OCI-LY3 (cell line): ENCODE data around the gene PATJ.
"Not testable (repeated sequence)": the region's sequence is repeated elsewhere in the genome, so short reads cannot be mapped to it uniquely, and the experiment has no call there.

ENCODE experiments used
- H2AFZ ChIP-seq: fragments of 200-600, 300-600 bp; shearing (Covaris generic); 2 replicates; pipeline ENCODE4 v1.6.0; 2014; ENCODE audit warnings: antibody characterized with exemption, low read depth, low read length
- H3K27ac ChIP-seq: fragments of 200-600, 300-600 bp; sonication (generic); 2 replicates; pipeline ENCODE4 v1.5.1; 2014; ENCODE audit warnings: mild to moderate bottlenecking, low read length, moderate library complexity, mixed read lengths
- H3K27me3 ChIP-seq: fragments of 200-600, 300-600 bp; sonication (generic); 2 replicates; pipeline ENCODE4 v1.6.1; 2014; ENCODE audit warnings: low read depth, low read length, mixed read lengths
- H3K36me3 ChIP-seq: fragments of 200-600, 300-600 bp; sonication (generic); replicated peaks from 2 replicates; pipeline ENCODE3; 2014; ENCODE audit warnings: low read depth, low read length, mixed read lengths
- H3K4me1 ChIP-seq: fragments of 300-600, 200-600 bp; sonication (generic); 2 replicates; pipeline ENCODE4 v1.6.1; 2014; ENCODE audit warnings: low read length, mixed read lengths
- H3K4me2 ChIP-seq: fragments of 200-600, 300-600 bp; sonication (generic); 2 replicates; pipeline ENCODE4 v1.6.1; 2014; ENCODE audit warnings: low read length, mixed read lengths
- H3K4me3 ChIP-seq: fragments of 300-600, 200-600 bp; sonication (generic); 2 replicates; pipeline ENCODE4 v1.5.1; 2014; ENCODE audit warnings: antibody characterized with exemption, mild to moderate bottlenecking, low read length, moderate library complexity
- H3K79me2 ChIP-seq: fragments of 300-600, 200-600 bp; shearing (Covaris generic); 2 replicates; pipeline ENCODE4 v1.6.1; 2014; ENCODE audit warnings: mild to moderate bottlenecking, low read length, mixed read lengths
- H3K9ac ChIP-seq: fragments of 300-600, 200-600 bp; shearing (Covaris generic); 2 replicates; pipeline ENCODE4 v1.6.0; 2014; ENCODE audit warnings: mild to moderate bottlenecking, low read length, moderate library complexity
- H3K9me3 ChIP-seq: fragments of 200-600, 300-600 bp; shearing (Covaris generic); 2 replicates; pipeline ENCODE4 v1.6.1; 2014; ENCODE audit warnings: low read length, mixed read lengths; ENCODE audit not compliant: insufficient read depth
- H4K20me1 ChIP-seq: fragments of 200-600, 300-600 bp; sonication (generic); 2 replicates; pipeline ENCODE4 v1.6.1; 2016; ENCODE audit warnings: low read length, mixed read lengths; ENCODE audit not compliant: insufficient read depth
- EZH2phosphoT487 ChIP-seq: fragments of 200-600 bp; shearing (Covaris generic); IDR thresholded peaks from 2 replicates; pipeline ENCODE4 v1.6.1; 2018; ENCODE audit warnings: antibody characterized with exemption, mixed run types, low read depth
- TF ChIP-seq, protein P1 (sequence below): fragments of 200-600, 300-600 bp; sonication (generic); IDR thresholded peaks from 2 replicates; pipeline ENCODE4 v1.5.1; 2014; ENCODE audit warnings: antibody characterized with exemption, low read length, low read depth

The PATJ gene

DNA sequence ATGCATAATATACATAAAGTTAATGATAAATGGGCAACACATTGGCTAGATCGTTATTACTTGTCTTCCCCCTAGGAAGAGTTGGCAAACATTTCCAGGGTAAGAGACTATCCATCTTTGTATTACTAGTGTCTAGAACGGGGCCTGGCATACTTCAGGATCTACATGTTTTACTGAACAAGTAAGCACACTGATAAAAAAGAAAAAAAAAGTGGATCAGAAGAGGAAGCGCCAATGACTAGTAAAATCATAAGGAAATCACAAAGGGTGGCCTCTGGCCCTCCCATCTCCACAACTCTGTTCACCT is 17.8 kb upstream of the PATJ start:
- peak overlapping the region; percentile 72 for H3K4me2 ChIP-seq

DNA sequence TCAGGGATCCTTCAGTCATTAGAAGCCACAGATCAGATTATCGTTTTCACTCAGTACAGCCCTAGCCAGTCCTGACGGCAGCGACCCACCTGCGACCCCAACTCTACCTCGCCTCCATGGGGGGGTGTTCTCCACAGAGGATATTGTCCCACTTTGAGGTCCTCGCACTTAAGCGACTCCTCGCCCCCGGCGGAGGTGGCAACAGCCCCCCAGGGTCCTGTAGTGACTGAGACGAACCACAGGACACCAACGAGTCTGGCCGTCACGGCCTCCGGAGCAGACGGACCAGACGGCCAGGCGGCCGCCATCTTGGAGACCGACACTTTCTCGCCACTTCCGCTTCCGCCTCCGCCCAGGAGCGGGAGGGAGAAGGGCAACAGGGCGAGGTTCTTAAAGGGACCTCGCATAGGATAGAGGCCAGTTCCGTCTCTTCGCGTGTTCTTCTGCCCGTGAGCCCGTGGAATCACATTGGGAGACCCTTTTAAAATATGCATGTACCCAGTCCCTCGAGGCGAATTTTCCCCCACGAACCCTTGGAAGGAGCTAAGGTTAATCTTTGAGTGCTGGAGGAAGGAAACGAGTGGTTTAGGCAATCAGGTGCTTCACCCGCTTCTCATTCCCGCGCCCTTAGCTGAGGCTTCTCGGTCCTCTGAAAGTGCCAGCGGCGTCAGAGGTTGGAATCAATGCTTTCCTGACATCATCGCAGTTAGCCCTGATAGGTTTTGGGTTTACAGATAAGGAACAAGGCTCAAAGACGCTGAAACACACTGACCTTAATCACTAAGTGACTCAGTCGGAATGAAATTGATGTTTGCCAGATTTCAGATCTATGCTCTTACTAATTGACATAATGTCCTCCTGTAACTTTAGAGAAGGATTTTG is 17.2 kb upstream of the PATJ start, which contains the start of gene TM2D1:
Gene TM2D1, minus strand, starts transcription at position 329 of the 882 bp plus-strand sequence. Its CDS starts 21 bp downstream, at position 308.
- Histone ChIP-seq H2AFZ (peak within 1 kb of the TSS; percentile 90), H3K27ac (peak within 1 kb of the TSS; percentile 57), H3K4me2 (peak within 1 kb of the TSS; percentile 75), H3K9me3 (no peaks in the 10 kb centered on the region), H3K79me2 (peaks cover 25% of the 10 kb centered on the region), H3K4me3 (peak within 1 kb of the TSS; percentile 99), H3K9ac (peak within 1 kb of the TSS; percentile 97), H3K4me1 (peaks cover 4% of the 10 kb centered on the region; the same call in 1 of the 2 replicates), H4K20me1 (no peaks in the 10 kb centered on the region), H3K36me3 (no peaks in the 10 kb centered on the region), H3K27me3 (no peaks in the 10 kb centered on the region)
- TF ChIP-seq, protein P1, sequence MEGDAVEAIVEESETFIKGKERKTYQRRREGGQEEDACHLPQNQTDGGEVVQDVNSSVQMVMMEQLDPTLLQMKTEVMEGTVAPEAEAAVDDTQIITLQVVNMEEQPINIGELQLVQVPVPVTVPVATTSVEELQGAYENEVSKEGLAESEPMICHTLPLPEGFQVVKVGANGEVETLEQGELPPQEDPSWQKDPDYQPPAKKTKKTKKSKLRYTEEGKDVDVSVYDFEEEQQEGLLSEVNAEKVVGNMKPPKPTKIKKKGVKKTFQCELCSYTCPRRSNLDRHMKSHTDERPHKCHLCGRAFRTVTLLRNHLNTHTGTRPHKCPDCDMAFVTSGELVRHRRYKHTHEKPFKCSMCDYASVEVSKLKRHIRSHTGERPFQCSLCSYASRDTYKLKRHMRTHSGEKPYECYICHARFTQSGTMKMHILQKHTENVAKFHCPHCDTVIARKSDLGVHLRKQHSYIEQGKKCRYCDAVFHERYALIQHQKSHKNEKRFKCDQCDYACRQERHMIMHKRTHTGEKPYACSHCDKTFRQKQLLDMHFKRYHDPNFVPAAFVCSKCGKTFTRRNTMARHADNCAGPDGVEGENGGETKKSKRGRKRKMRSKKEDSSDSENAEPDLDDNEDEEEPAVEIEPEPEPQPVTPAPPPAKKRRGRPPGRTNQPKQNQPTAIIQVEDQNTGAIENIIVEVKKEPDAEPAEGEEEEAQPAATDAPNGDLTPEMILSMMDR = no peak
- no peak for TF ChIP-seq EZH2phosphoT487

More for the DNA sequence above, 17.8 kb upstream of the PATJ start:
- no peaks in the 10 kb centered on the region for H4K20me1 ChIP-seq
- H3K9ac ChIP-seq = peak overlapping the region; percentile 97
- H2AFZ ChIP-seq = peak overlapping the region; percentile 86
- peaks cover 25% of the 10 kb centered on the region for H3K79me2 ChIP-seq
- no peaks in the 10 kb centered on the region for H3K27me3 ChIP-seq
- H3K27ac ChIP-seq = peak overlapping the region; percentile 57
- TF ChIP-seq, protein P1 = no peak
- TF ChIP-seq EZH2phosphoT487 = no peak
- H3K4me1 ChIP-seq = peaks cover 4% of the 10 kb centered on the region; the same call in 1 of the 2 replicates
- no peaks in the 10 kb centered on the region for H3K36me3 ChIP-seq
- no peaks in the 10 kb centered on the region for H3K9me3 ChIP-seq
- peak overlapping the region; percentile 99 for H3K4me3 ChIP-seq

DNA sequence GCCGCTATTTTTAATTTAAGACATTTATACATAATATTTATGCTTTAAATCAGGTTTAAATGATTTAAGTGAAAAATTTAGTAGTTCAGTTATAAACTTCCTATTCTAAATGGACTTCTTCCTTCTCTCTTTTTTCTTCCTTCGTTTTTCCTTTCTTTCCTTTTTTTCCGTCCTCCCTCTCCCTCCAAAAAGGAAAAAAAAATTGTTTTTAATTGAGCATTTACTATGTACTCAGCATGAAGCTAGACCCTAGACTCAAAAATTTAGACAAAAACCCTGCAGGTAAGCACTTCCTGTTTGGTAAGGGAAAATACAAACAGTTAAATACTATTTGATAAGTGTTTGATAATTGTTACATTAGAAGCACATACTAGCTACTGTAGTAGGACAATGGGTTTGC is 14.7 kb upstream of the PATJ start:
- H3K27ac ChIP-seq = no peak overlapping the region
- no peak overlapping the region for H2AFZ ChIP-seq
- H3K4me2 ChIP-seq = no peak overlapping the region
- no peaks in the 10 kb centered on the region for H3K27me3 ChIP-seq
- H3K9me3 ChIP-seq = no peaks in the 10 kb centered on the region
- TF ChIP-seq, protein P1 = no peak
- no peak for TF ChIP-seq EZH2phosphoT487
- no peak overlapping the region for H3K9ac ChIP-seq
- no peak overlapping the region for H3K4me3 ChIP-seq
- no peaks in the 10 kb centered on the region for H4K20me1 ChIP-seq
- H3K4me1 ChIP-seq = peaks cover 4% of the 10 kb centered on the region; the same call in 1 of the 2 replicates
- no peaks in the 10 kb centered on the region for H3K36me3 ChIP-seq
- H3K79me2 ChIP-seq = peaks cover 24% of the 10 kb centered on the region

DNA sequence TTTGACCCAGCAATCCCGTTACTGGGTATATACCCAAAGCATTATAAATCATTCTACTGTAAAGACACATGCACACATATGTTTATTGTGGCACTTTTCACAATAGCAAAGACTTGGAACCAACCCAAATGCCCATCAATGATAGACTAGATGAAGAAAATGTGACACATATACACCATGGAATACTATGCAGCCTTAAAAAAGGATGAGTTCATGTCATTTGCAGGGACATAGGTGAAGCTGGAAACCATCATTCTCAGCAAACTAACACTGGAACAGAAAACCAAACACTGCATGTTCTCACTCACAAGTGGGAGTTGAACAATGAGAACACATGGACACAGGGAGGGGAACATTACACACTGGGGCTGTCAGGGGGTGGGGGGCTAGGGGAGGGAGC is 11.6 kb upstream of the PATJ start:
- not testable (repeated sequence) for H3K4me1 ChIP-seq, H4K20me1 ChIP-seq, H3K4me2 ChIP-seq, H3K79me2 ChIP-seq, H3K4me3 ChIP-seq, H3K27me3 ChIP-seq, H3K27ac ChIP-seq, H2AFZ ChIP-seq, H3K36me3 ChIP-seq, H3K9me3 ChIP-seq, H3K9ac ChIP-seq
